VCaP (cell line): ENCODE results near the gene BDP1.
"Not testable (repeated sequence)": the region's sequence is repeated elsewhere in the genome, so short reads cannot be mapped to it uniquely, and the experiment has no call there.

ENCODE experiments used
- H3K27ac ChIP-seq: fragments of 450-650 bp; 2 replicates; pipeline ENCODE4 v1.5.1; 2017
- CTCF ChIP-seq: fragments of 450-650 bp; conservative IDR thresholded peaks from 2 replicates; pipeline ENCODE4 v1.5.1; 2017; ENCODE audit warnings: mild to moderate bottlenecking, moderate library complexity

Gene BDP1

GRCh38 chr5:71596169-71596568, 140.7 kb downstream of the BDP1 start:
- TF ChIP-seq CTCF, result no peak
- no peak overlapping the region for H3K27ac ChIP-seq

DNA sequence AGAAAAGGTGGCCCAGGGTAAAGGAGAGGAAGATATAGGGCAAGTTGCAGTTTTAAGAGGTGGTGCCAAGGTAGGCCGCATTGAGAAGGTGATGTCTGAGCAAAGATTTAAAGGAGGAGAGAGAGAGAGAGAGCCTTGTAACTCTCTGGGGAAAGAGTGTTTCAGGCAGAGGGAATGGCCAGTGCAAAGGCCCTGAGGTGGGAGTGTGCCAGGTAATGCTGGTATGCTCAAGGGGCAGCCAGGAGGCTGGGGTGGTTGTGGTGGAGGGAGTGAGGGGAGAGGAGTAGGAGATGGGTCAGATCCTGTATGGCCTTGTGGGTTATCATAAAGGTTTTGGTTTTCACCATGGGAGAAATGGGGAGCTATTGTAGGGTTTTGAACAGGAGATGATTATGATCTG, 141.6 kb downstream of the BDP1 start:
- no peak for TF ChIP-seq CTCF
- H3K27ac ChIP-seq, result no peak overlapping the region

- TF ChIP-seq CTCF, result no peak
- H3K27ac ChIP-seq, result no peak overlapping the region
Observed at GRCh38 chr5:71600783-71601182, 145.3 kb downstream of the BDP1 start.

- peak; percentile 59 for TF ChIP-seq CTCF
Observed at GRCh38 chr5:71601222-71602026, 146.0 kb downstream of the BDP1 start.

GRCh38 chr5:71609916-71610315, 154.5 kb downstream of the BDP1 start:
- not testable (repeated sequence) for H3K27ac ChIP-seq

More at GRCh38 chr5:71601222-71602026, 146.0 kb downstream of the BDP1 start:
- H3K27ac ChIP-seq, result no peak overlapping the region

DNA sequence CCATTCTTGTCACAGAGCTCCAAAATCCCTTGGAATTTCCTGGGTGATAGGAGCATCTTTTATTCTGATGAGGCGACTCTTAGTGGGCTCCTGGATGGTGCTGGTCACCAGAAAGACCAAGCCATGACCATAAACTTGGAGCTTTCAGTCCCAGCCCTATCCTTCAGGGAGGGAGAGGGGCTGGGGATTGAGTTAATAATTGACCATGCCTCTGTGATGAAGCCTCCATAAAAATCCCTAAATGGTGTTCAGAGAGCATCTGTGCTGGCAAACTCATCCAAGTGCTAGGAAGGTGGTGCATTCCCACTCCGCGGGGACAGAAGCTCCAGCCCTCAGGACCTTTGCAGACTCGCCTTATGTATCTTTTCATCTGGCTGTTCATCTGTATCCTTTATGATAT, 160.4 kb downstream of the BDP1 start:
- no peak overlapping the region for H3K27ac ChIP-seq

More for the DNA sequence above, 160.4 kb downstream of the BDP1 start:
- no peak for TF ChIP-seq CTCF
